GM21360 (cell line): ENCODE results near the gene MCU.

Experiments
- ATAC-seq: cut with Tn5 transposase; IDR thresholded peaks from one replicate; pipeline ENCODE4 v1.9.1; 2021; ENCODE audit warnings: mild to moderate bottlenecking, moderate library complexity; ENCODE audit not compliant: unreplicated experiment

The MCU gene

DNA sequence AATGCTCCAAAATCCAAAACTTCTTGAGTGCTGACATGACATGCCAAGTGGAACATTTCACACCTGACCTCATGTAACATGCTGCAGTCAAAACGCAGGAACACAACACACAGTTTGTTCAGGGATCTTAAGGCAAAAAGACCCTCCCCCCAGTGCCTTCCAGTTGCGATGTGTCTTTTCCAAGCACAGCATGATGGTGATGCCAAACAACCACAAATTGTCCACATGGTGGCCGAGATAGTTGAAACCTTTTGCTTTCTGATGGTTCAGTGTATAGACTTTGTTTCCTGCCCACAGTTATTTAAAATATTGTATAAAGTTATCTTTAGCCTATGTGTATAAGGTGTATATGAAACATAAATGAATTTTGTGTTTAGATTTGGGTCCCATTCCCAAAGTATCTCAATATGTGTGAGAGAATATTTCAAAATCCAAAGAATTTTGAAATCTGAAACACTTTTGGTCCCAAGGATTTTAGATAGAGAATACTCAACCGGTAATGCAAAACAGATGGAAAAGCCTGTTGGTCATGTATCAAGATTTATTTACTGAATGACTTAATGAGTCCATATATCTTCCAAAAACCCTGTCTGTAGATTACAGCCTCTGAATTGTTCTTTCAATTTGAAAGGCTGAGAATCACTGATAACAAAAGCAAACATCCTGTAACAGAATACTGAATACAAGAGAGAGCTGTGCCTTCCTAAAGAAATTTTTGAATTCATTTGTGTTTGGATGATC, 108.2 kb downstream of the MCU start:
- no peak for ATAC-seq

DNA sequence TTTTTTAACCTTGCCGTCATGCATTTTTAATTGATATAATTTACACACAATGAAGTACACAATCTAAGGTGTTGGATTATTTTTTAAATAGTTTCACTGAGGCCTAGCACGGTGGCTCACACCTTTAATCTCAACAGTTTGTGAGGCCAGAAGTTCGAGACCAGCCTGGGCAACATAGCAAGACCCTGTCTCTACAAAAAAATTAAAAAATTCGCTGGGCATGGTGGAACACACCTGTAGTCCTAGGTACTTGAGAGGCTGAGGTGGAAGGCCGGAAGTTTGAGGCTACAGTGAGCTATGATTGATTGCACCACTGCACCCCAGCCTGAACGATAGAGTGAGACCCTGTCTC, 108.8 kb downstream of the MCU start:
- ATAC-seq, result no peak

DNA sequence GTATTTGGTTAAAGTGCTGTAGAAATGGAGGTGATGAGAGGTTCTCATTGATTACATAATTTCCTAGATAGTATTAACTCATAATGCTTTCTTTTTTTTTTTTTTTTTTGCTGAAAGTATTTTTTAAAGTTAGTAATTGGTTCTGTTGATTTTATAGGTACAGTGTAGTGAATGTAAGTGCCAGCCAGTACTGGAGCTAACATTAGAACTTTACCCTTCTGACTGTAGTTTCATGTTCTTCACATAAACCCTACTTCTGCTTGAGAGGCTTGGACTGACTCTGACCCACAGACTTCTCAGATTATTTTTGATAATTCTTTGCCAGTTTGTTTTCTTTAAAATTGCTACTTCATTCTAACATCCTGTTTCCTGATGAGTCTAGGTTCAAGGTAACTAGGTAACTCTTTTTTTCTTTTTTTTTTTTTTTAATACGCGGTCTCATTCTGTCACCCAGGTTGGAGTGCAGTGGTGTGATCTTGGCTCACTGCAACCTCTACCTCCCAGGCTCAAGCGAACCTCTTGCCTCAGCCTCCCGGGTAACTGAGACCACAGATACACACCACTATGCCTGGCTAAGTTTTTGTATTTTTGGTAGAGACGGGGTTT, 109.4 kb downstream of the MCU start:
- no peak for ATAC-seq

DNA sequence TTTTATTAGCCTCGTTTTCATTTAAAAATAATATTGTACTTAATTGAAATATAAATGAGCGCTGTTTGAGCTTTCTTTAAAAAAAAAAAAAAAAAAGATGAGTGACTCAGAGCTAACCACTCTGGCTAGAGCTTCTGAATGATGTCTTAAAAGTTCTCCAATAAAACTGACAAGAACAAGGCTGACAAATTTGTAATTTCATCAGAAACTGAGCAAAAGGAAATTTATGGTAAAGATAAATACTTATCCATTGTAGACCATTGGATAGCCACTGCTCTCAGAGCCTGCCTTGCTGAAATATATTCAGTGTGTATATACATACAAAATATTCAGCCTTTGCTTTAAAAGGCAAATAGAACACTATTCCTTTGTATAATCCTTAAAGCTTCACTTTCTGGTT, 110.4 kb downstream of the MCU start:
- ATAC-seq, result no peak

DNA sequence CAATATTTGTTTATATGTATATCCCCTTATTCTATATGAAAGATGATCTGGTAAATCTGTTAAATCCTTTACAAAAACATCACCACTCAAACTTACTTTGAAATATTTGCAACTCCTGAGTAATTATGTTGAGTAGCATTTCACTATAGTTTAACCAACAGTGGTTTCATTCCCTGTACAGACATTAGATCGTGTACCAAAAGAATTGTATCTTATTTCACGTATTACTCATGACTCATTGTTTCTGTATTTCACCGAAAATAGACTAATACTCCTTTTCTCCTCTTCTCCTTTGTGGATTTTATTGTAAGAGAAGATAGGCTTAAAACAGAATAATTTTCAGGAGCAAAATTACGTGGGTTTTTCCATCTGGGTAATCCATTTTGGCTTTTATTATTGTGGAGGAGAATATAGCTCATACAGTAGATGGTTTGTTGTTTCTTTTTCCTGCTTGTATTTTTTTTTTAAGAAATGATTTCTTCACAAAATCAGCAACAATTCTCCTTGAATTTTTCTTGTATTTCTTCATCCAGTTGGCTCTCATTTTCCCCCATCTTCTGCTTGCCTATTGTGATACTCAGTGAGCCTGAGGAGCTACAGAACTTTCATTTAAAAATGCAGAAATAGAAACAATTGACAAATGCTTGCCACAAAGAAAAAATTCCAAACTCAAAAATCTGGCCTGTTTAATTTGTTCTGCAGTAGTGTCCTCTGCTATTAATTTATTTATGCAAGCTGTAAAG, 111.0 kb downstream of the MCU start:
- no peak for ATAC-seq

DNA sequence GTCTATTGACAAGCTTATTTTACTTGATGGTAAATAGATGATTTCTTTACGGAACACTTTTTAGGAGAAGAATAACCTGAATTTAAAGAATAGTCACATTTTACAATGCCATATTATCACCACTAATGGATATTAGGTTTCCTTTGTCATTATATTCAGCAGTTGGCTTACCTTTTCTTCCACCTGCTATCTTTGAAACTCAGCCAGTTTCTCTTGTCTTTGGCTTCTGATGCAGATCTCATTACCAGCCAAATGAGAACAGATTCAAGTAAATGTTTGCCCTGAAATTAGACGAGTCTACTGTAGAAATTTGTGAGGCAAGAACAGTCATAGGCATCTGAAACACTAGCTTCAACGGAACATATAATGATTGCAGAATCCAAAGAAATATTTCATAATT, 116.1 kb downstream of the MCU start:
- ATAC-seq, result no peak

DNA sequence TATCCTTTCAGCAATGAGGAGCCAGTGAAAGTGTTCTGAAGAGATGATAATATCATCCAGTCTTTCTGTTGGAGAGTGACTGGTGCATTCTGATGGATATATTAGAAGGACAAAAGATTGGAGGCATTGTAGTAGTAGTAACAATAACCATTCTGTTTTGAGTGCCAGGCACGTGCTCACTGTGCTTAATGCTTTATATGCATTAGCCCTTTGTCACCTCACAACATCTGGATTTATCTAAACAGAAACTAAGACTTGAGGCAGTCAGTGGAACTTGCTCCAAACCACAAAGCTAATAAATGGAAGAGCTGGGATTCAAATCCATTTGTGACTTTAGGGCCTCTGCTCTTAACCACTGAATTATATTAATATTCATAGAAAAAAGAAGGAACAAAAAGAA, 117.1 kb downstream of the MCU start:
- ATAC-seq, result no peak

DNA sequence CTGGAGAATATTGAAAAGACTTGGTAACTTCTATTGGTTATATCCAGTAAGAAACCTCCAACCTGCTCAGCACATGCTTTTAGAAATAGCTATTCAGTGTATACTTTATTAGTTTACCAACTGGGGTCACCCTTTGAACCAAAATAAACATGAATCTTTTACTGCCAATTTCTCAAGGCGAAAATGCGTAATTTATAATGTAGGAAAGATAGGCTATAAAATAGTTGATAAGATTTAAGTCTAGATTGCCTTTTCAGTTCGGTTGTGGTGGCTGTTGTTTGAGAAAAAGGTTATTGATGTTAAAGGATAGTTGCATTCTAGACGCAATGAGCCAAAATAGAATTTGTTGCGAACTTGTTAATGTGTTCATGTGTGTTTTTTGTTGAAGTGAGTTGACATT, 119.0 kb downstream of the MCU start:
- no peak for ATAC-seq

DNA sequence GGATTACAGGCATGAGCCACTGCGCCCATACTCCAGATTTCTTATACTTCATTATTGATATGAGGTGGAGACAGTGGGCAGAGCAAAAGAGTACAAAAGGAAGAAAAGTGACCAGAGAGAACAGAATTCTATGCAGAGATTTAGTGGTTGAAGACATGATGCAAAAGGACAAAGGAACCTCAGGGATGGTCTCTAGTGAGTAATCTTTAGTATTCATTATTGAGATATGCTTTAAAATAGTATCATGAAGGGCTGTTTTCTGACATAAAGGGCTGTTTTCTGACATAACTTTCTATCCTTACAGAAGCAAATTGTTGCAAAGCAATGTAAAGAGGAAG, 120.4 kb downstream of the MCU start:
- no peak for ATAC-seq

DNA sequence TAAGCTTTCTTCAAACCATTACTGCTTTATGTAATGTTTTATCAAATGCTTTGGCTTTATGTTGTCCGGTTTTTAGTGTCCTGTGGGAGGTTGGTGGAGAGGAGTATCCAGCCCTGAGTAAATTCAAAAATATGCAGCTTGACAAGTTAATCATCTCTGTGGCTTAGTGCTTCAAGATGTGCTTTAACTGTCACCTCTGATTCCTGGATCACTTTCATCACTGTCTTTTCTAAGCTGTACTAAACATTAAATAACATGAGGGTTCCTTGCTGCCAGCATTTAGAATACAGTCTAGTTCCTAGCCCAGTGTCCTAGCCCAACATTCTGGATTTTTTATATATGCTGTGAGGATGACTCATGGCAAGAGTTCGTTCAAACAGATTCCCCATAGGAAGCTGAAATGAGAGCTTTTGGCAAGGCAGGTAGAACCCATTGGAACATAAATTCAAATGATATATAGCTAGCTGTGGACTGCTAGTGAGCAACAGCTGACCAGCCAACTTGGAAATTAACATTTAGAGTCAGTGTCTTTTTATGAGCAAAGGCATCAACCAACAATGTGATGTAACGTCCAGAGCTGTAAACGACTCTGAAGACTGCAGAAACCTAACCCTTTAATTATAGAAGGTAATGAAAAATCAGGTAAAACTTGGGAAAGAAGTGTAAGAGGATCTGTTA, 120.9 kb downstream of the MCU start:
- no peak for ATAC-seq

DNA sequence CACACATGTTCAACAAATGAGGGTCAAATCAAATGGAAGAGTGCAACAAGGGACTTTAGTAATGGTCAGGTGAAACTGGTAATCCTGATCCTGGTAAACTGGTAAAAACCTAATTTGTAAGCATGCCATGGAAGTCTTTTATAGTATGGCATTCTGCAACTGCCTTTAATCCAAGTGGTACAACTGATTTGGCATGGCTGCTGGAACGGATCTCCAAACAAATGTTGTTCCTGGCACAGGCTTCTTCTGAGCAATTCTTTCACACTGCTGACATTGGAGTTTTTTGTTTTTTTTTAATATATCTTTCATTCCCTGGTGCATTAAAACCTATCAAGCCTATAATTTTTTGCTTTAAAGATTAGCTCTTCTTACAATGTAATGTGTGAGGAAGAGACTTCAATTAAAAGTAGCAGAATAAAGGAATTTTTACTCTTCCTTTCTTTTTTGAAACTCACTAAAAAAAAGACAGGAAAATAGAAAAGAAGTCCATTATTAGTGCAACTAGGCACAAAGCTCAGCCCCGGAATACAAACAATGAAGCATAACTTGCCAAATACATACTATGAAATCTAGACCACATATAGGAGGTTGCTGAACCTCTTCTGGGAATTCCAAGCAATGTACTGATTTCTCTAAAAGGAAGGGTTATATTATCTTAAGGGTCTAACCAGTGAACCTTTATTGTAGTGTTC, 122.3 kb downstream of the MCU start:
- no peak for ATAC-seq

DNA sequence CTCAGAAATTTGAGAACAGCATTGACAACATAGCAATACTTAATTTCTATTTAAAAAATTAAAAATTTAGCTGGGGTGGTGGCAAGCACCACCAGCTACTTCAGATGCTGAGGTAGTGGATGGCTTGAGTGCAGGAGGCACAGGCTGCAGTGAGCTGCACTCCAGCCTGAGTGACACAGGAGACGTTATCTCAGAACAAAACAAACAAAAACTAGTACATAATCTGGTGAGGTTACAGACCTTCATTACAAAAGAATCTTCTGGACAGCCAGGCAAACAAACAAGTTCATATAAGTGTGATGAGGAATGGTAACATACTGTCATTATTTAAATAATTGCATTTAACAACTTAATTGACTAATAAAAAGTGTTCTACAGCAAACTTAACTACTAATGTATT, 124.6 kb downstream of the MCU start:
- ATAC-seq, result no peak

DNA sequence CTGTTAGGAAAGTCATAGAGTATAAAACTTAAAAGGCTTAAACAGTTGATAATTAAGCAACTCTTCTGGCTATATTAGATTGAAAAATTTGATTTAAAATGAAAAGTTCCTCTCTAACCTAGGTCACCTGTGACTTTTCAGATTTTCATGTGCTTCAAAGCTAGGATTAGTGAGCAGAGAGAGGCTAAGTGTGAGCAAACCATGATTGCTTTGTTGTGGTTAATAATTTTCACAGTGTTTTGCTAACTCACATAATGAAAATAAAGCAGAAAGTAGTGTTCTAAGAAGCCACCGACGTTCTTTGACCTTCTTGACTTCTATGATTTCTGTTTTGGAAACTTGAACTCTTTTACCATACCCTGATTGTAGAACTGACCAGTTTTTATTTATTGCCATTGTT, 126.1 kb downstream of the MCU start:
- ATAC-seq, result no peak

DNA sequence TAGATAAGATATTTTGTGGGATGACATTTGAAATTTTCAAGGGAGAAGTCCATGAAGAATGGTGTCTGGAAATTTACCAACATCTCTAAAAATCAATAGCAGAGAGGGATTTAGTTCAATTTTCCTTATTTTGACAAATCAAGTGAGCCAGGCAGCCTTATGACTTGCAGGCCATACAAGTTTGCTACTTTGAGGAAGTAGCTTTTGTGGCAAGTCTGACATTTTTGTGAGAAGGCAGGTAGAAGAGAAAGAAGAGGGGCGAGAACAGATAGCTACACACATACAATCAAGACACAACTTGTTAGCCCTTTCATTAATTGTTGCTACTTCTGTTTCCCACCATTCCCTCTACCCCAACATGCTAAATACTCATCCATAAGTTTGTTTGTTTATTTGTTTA, 127.1 kb downstream of the MCU start:
- ATAC-seq, result no peak

DNA sequence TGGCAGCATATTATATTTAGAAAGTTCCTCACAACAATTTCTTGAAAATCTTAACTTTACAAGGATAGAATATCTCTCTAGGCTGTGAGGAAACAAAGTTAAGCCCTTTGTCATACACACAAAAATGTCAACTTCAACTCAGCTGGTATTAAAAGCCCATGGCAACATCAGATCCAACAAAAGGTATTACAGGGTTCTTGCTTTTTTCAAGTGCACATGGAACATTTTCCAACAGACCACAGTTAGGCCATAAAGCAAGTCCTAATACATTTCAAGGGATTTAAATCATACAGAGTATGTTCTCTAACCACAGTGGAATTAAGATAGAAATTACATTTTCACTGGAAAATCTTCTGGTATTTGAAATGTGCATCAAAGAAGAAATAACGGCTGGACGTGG, 129.7 kb downstream of the MCU start:
- no peak for ATAC-seq

DNA sequence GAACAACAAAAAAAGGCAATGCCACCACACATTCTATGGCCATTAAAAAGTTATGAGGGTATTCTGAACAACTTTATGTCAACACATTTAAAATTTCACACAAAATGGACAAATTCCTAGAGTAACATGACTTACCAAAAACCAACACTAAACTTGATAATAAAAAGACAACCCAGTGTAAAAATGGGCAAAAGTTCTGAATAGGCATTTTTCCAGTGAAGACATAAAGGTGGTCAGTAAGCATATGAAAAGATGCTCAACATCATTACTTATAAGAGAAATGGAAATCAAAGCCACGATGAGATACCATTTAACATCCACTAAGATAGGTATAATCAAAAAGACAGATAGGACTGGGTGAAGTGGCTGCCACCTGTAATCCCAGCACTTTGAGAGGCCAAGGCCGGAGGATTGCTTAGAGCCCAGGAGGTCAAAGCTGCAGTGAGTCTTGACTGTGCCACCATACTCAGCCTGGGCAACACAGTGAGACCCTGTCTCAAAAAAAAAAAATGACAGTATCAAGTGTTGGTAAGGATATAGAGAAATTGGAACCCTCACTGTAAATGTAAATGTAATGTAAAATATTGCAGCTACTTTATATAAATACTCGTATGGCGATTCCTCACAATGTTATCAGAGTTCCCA, 130.5 kb downstream of the MCU start:
- no peak for ATAC-seq

DNA sequence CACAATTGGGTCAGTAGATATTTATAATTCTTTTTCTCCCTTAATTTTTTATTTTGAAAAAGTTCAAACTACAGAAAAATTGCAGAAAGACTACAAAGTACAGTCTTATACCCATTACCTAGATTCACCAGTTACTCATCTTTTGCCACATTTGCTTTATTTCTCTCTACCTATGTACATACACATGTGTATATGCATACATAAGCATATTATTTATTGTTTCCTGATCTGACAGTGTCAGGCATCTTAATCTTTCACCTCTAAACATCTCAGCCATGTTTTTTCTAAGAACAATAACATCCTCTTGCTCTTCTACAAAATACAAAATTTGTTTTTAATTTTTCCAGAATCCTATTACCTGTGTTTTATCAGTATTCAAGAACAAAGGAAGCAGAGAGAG, 133.2 kb downstream of the MCU start:
- no peak for ATAC-seq

DNA sequence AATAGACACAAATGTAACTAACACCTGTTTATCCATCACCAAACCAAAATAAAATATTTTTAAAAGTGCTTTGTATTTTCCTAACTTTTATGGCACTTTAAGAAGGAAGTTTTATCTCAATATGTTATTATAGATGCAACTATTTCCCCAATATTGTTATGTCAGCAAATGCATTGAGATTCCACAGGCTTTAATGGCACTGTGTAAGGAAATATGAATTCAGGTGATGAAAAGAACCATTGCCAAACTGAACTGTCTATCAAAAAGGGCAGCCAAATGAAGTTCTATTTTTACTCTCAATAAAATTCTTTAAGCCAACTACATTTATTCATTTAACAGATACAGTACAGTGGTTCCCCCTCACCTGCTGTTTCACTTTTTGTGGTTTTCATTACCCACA, 134.4 kb downstream of the MCU start:
- ATAC-seq, result no peak

DNA sequence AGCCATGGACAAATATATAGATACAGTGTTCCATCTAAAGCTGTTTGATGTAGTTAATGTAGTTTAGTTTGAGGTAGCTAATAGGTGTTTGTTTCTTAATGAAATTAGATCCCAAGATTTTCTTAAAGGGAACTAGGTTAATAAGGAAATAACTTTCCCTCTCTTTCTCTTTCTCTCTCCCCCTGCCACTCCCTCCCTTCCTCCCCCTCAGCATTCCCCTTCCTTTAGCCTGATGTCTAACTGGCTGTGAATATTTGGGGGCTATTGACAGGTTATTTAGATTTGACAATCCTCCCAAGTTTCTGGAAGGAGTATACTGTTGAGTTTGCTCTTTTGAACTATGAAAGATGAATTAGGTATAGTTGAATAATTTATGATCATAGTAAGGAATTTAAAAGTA, 136.4 kb downstream of the MCU start:
- ATAC-seq, result no peak

DNA sequence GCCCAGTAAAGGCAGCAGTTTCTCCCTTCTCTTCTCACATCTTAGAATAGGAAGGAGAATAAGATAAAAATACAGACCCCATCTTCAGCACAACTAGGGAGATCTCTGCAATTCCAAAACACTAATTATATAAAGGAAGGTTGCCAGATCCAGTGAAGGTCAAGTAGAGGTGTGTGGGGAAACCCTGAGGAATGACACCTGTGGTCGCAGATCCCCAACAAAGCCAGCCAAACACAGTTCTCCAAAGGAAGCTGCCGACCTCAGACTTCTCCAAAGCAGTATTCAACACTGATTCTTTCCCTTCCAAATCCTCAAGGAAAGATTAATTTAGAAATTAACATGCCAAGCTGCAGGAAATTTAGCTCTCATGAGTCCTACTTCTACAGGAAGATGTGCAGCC, 138.7 kb downstream of the MCU start:
- no peak for ATAC-seq
